Breast epithelium (tissue), 4 donors: ENCODE data around the gene ARHGAP45. TPM values are rescaled to one million over a fixed set of nuclear protein-coding genes. Genes with fewer than 3 reads are reported as not detected.

ENCODE experiments used
- DNase-seq, 2 donors: peaks; one replicate each; pipeline ENCODE4 v3.0.0-alpha.2; 2019; ENCODE audit warnings: low spot score in 2 of 2
- H3K27ac ChIP-seq, 2 donors: fragments of 200-600 bp; sonication (generic) in 1 of 2; one replicate each; pipeline ENCODE4 v1.5.1; 2016 to 2019; ENCODE audit warnings: mild to moderate bottlenecking in 1 of 2
- H3K27me3 ChIP-seq, 2 donors: fragments of 200-600 bp; sonication (generic) in 1 of 2; one replicate each; pipeline versions ENCODE4 v1.5.1 to v1.6.0; 2017 to 2019; ENCODE audit warnings: control low read depth in 1 of 2, mild to moderate bottlenecking in 1 of 2
- H3K36me3 ChIP-seq: fragments of 200-600 bp; one replicate; pipeline ENCODE4 v1.5.1; 2019
- H3K4me1 ChIP-seq, 2 donors: fragments of 200-600 bp; sonication (generic); one replicate each; pipeline ENCODE4 v1.5.1; 2016 to 2019; ENCODE audit warnings: control low read depth in 1 of 2
- H3K4me3 ChIP-seq, 3 donors: fragments of 200-600 bp; sonication (generic); 1 replicate in 2 of 3; 2 replicates in 1 of 3; pipeline ENCODE4 v1.5.1; 2016 to 2019; ENCODE audit warnings: mild to moderate bottlenecking in 3 of 3, moderate library complexity in 2 of 3
- H3K9me3 ChIP-seq, 2 donors: fragments of 200-600 bp; sonication (generic) in 1 of 2; one replicate each; pipeline ENCODE4 v1.5.1; 2016 to 2019; ENCODE audit warnings: control low read depth in 1 of 2
- CTCF ChIP-seq, 3 donors: fragments of 450-650 bp; IDR thresholded peaks; one replicate each; pipeline ENCODE4 v1.5.1; 2016 to 2017; ENCODE audit warnings: antibody characterized with exemption in 3 of 3, mild to moderate bottlenecking in 3 of 3, moderate library complexity in 3 of 3
- POLR2A ChIP-seq: fragments of 450-650 bp; IDR thresholded peaks from one replicate; pipeline ENCODE4 v1.6.1; 2016; ENCODE audit warnings: antibody characterized with exemption, mild to moderate bottlenecking, moderate library complexity
- POLR2AphosphoS5 ChIP-seq, 3 donors: sonication (generic); formaldehyde crosslinking; IDR thresholded peaks; one replicate each; pipeline ENCODE4 v1.6.1; 2017; ENCODE audit warnings: antibody characterized with exemption in 3 of 3
- intact Hi-C: fragments of 100-400 bp; cut with DNase I; formaldehyde crosslinking; loops from one replicate; pipeline ENCODE4 v1.15.1; 2023; ENCODE audit warnings: low total_unique reads
- total RNA-seq, 3 donors: library from RNA; depleted of rRNA; stranded (reverse); fragments of >200 nt; gene quantifications; one replicate each; pipeline ENCODE4 v1.1.0, GENCODE V29; 2016

ARHGAP45 gene
- total RNA-seq, 3 donors from 2014 or later = 18.7 to 43.2 (median 23.9) TPM

DNA sequence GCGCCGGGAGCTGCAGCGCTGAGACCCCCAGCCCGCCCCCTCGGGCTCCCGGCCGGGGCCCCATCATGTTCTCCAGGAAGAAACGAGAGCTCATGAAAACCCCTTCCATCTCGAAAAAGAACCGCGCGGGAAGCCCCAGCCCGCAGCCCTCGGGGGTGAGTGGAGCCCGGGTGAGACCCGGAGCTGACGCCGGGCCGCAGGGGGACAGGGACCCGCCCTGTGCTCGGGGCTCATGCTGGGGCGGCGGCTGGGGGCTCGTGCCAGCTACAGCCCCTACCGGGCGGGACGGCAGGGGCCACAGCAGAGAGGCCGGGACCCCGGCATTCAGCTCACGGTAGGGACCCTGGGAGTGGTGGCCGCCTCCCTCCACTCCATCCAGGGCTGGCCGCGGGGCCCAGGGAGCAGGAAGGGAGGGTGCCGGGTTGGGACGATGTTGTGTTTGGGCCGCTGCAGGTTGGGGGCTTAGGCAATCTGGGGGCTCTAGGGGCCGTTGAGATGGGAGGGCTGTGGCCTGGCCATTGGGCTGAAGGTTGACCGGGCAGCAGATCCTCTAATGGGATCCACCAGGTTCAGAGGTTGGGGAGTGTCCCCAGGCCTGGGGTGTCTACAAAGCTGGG, 482 bp downstream of the ARHGAP45 start:
- H3K27me3 ChIP-seq = peaks cover 10 to 54% of the 10 kb centered on the region in 2 donors
- H3K4me3 ChIP-seq = peak overlapping the region; percentile 48 to 69 (median 49)
- H3K9me3 ChIP-seq = no peaks in the 10 kb centered on the region
- H3K27ac ChIP-seq = peak overlapping the region; percentile 9 to 18
- intact Hi-C loops = no loop called here
- H3K4me1 ChIP-seq = peaks cover 9 to 19% of the 10 kb centered on the region in 2 donors
- no peak for DNase-seq
- H3K36me3 ChIP-seq = no peaks in the 10 kb centered on the region
- TF ChIP-seq CTCF (IDR thresholded peaks at IDR 0.05) = no peak
- no peak for TF ChIP-seq POLR2A
- TF ChIP-seq POLR2AphosphoS5 (IDR thresholded peaks at IDR 0.05) = no peak

DNA sequence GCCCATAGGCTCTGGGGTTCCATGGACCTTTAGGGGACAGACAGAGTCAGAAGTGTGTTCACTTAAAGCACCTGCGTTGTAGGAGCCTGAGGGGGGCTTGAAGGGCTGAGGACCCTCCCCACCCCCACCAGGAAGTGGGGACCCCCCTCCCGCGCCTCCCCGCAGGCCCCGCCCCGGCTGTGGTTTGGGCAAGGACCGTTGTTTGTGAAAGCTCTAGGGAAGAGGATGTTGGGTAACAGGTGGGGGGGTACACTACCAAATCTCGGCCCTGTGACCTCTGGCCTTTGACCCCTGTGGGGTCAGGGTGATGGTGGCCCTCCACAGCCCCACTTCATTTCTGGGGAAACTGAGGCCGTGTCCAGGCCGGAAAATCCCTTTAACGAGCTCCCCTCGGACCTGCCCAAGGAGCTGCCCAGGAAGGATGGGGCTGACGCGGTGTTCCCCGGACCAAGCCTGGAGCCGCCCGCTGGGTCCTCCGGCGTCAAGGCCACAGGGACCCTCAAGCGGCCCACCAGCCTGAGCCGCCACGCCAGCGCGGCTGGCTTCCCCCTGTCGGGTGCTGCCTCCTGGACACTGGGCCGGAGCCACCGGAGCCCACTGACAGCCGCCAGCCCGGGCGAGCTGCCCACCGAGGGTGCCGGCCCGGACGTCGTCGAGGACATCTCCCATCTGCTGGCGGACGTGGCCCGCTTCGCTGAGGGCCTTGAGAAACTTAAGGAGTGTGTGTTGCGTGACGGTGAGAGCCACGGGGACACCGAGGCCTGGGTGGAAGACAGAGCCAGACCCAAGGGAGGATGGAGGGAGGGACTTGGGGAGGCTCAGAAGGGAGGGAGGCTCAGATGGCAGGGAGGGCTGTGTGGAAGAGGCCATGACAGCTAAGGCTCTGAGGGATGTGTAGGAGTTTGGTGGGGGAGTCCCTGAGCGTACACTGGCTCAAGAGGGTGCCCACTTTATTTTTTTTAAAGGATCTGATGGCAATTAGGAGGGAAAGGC, 1.3 kb downstream of the ARHGAP45 start:
- H3K27ac ChIP-seq = peak overlapping the region in 1 of 2 donors; percentile 23
- no peak for TF ChIP-seq POLR2A
- no peak for TF ChIP-seq CTCF (IDR thresholded peaks at IDR 0.05)
- no peaks in the 10 kb centered on the region for H3K9me3 ChIP-seq
- no peaks in the 10 kb centered on the region for H3K36me3 ChIP-seq
- peaks cover 10 to 54% of the 10 kb centered on the region in 2 donors for H3K27me3 ChIP-seq
- peak overlapping the region; percentile 48 to 69 (median 49) for H3K4me3 ChIP-seq
- peaks cover 9 to 19% of the 10 kb centered on the region in 2 donors for H3K4me1 ChIP-seq
- intact Hi-C loops = no loop called here
- DNase-seq = no peak

DNA sequence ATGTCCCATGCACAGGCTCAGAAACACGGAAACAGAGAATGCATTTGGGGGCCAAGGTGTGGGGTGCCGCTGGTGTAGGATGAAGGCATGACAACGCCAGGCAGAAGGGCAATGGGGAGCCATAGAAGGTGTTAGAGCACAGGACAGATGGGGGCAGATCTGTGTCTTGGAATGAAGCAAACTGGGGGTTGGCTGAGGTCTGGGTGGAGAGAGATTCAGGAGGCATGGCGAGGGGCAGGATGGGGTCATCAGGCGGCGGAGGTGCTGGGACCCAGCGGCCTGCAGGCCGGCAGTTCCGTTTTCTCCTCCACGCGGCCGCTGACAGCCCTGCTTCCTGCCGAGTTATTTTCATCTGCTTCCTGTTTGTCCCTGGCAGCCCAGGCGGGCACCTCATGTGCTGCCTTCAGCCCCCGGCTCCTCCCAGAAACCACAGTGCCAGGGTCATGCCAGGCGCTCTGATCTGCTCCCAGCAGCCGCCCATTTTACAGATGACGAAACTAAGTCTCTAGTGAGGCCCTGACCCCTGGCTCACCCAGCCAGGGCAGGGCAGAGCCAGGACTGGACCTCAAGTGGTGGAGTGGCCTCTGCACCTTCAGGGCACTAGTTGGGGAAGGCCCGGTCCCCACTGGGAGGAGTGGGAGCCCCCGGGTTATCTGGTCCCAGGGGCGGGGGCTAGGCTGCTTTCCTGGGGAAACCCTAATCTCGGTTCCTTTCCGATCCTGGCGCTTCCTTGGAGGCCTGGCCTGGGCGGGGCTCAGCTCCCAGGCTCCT, 2.2 kb downstream of the ARHGAP45 start:
- DNase-seq = no peak
- Histone ChIP-seq H3K4me1 (peaks cover 9 to 19% of the 10 kb centered on the region in 2 donors), H3K36me3 (no peaks in the 10 kb centered on the region), H3K27ac (no peak overlapping the region), H3K27me3 (peaks cover 10 to 50% of the 10 kb centered on the region in 2 donors), H3K9me3 (no peaks in the 10 kb centered on the region), H3K4me3 (peak overlapping the region; percentile 8 to 49 (median 48))
- TF ChIP-seq CTCF (IDR thresholded peaks at IDR 0.05) = no peak
- TF ChIP-seq POLR2A = no peak
- no peak for TF ChIP-seq POLR2AphosphoS5 (IDR thresholded peaks at IDR 0.05)
- intact Hi-C loops = no loop called here

- H3K36me3 ChIP-seq = no peaks in the 10 kb centered on the region
- no peak for DNase-seq
- intact Hi-C loops = no loop called here
- H3K27me3 ChIP-seq = peaks cover 10 to 48% of the 10 kb centered on the region in 2 donors
- peaks cover 9% of the 10 kb centered on the region in 2 donors for H3K4me1 ChIP-seq
- TF ChIP-seq POLR2AphosphoS5 (IDR thresholded peaks at IDR 0.05) (no peak), POLR2A (no peak)
- no peak overlapping the region for H3K4me3 ChIP-seq
- H3K27ac ChIP-seq = no peak overlapping the region
- H3K9me3 ChIP-seq = no peaks in the 10 kb centered on the region
These were observed 3.6 kb downstream of the ARHGAP45 start for GRCh38 chr19:1070576-1070930.
